Body of pancreas (tissue), 4 donors: Measurements from ENCODE around the gene POLR2I.

ENCODE experiments used
- POLR2A ChIP-seq, 3 donors: fragments of 450-650 bp; IDR thresholded peaks; one replicate each; pipeline ENCODE4 v1.6.1; 2016; ENCODE audit warnings: antibody characterized with exemption in 3 of 3, mild to moderate bottlenecking in 2 of 3
- TF ChIP-seq, protein P1 (sequence below), 7 experiments: fragments of 450-650 bp in 4 of 7; fragments of 200-600 bp in 3 of 7; sonication (generic) in 3 of 7; IDR thresholded peaks; one replicate each; pipeline ENCODE4 v1.5.1; 2016 to 2019; ENCODE audit warnings: antibody characterized with exemption in 7 of 7

DNA sequence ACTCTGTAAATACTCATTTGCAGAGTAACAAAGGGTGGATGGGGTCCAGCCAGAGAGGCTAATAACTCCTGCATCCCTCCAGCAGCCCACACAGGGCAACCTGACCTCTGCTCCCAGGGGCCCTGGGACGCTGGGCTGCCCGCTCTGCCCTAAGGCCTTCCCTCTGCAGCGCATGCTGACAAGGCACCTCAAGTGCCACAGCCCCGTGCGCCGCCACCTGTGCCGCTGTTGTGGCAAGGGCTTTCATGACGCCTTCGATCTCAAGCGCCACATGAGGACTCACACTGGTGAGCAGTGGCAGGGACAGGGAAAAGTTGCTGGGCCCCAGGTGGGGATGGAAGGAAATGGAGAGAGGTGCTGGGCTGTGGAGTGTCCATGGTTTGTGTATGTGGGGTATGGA lies 2.0 kb downstream of the POLR2I start:
- TF ChIP-seq, protein P1, sequence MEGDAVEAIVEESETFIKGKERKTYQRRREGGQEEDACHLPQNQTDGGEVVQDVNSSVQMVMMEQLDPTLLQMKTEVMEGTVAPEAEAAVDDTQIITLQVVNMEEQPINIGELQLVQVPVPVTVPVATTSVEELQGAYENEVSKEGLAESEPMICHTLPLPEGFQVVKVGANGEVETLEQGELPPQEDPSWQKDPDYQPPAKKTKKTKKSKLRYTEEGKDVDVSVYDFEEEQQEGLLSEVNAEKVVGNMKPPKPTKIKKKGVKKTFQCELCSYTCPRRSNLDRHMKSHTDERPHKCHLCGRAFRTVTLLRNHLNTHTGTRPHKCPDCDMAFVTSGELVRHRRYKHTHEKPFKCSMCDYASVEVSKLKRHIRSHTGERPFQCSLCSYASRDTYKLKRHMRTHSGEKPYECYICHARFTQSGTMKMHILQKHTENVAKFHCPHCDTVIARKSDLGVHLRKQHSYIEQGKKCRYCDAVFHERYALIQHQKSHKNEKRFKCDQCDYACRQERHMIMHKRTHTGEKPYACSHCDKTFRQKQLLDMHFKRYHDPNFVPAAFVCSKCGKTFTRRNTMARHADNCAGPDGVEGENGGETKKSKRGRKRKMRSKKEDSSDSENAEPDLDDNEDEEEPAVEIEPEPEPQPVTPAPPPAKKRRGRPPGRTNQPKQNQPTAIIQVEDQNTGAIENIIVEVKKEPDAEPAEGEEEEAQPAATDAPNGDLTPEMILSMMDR (IDR thresholded peaks at IDR 0.05), result no peak
- TF ChIP-seq POLR2A (IDR thresholded peaks at IDR 0.05), result no peak
